ENCODE data around the gene RPL36A.
A peak's percentile ranks its signal among the peaks of the same experiment; 100 is the strongest.

Gene RPL36A

GRCh38 chrX:101385026-101385684 is 5.7 kb upstream of the RPL36A start:
- no peak for TF ChIP-seq CTCF (IDR thresholded peaks at IDR 0.05; ENCODE audit: insufficient read depth, low read length, poor library complexity, severe bottlenecking)
- no peak for TF ChIP-seq EZH2phosphoT487 (conservative IDR thresholded peaks at IDR 0.05; ENCODE audit: low read length)
- peak overlapping the region; percentile 79 for H3K4me2 ChIP-seq (ENCODE audit: low read depth, low read length, poor library complexity, severe bottlenecking)

GRCh38 chrX:101385795-101386541 is 4.8 kb upstream of the RPL36A start, which contains the start of gene BTK:
BTK (minus strand) TSS chrX:101386191; CDS start chrX:101375284, 10,907 bp downstream.
- H4K20me1 ChIP-seq (ENCODE audit: low read depth, low read length): no peaks in the 10 kb centered on the region
- peak within 1 kb of the TSS; percentile 29 for H2AFZ ChIP-seq (ENCODE audit: low read depth, low read length, severe bottlenecking)
- H3K27me3 ChIP-seq (ENCODE audit: low read length): no peaks in the 10 kb centered on the region
- peaks cover 11% of the 10 kb centered on the region; the same call in 1 of the 2 replicates for H3F3A ChIP-seq (ENCODE audit: insufficient read depth)
- H3K79me2 ChIP-seq (ENCODE audit: insufficient read depth, low read length): peaks cover 40% of the 10 kb centered on the region
- H3K9ac ChIP-seq (ENCODE audit: low read length): peak within 1 kb of the TSS; percentile 84
- no peaks in the 10 kb centered on the region for H3K36me3 ChIP-seq (ENCODE audit: low read length)
- TF ChIP-seq CTCF (IDR thresholded peaks at IDR 0.05; ENCODE audit: insufficient read depth, low read length, poor library complexity, severe bottlenecking) (no peak), EZH2phosphoT487 (conservative IDR thresholded peaks at IDR 0.05; ENCODE audit: low read length) (no peak)
- no peaks in the 10 kb centered on the region for H3K9me2 ChIP-seq (replicated peaks; ENCODE audit: insufficient read depth, low read length)
- peak within 1 kb of the TSS; percentile 66 for H3K4me3 ChIP-seq (ENCODE audit: insufficient read depth, low read length, poor library complexity, severe bottlenecking)
- H3K9me3 ChIP-seq (ENCODE audit: insufficient read depth, low read length): no peaks in the 10 kb centered on the region
- H3K27ac ChIP-seq (ENCODE audit: low read depth, low read length): peak within 1 kb of the TSS; percentile 82
- peak within 1 kb of the TSS; percentile 79 for H3K4me2 ChIP-seq (ENCODE audit: low read depth, low read length, poor library complexity, severe bottlenecking)

More at GRCh38 chrX:101385026-101385684, 5.7 kb upstream of the RPL36A start:
- Histone ChIP-seq H3K9me2 (replicated peaks; ENCODE audit: insufficient read depth, low read length) (no peaks in the 10 kb centered on the region), H3K27ac (ENCODE audit: low read depth, low read length) (peak overlapping the region; percentile 82), H3K9ac (ENCODE audit: low read length) (peak overlapping the region; percentile 84), H3K36me3 (ENCODE audit: low read length) (no peaks in the 10 kb centered on the region), H3K9me3 (ENCODE audit: insufficient read depth, low read length) (no peaks in the 10 kb centered on the region), H2AFZ (ENCODE audit: low read depth, low read length, severe bottlenecking) (peak overlapping the region; percentile 29), H3K79me2 (ENCODE audit: insufficient read depth, low read length) (peaks cover 43% of the 10 kb centered on the region), H4K20me1 (ENCODE audit: low read depth, low read length) (no peaks in the 10 kb centered on the region), H3F3A (ENCODE audit: insufficient read depth) (peaks cover 10% of the 10 kb centered on the region; the same call in 1 of the 2 replicates), H3K27me3 (ENCODE audit: low read length) (no peaks in the 10 kb centered on the region), H3K4me3 (ENCODE audit: insufficient read depth, low read length, poor library complexity, severe bottlenecking) (peak overlapping the region; percentile 66)

- Histone ChIP-seq H2AFZ (ENCODE audit: low read depth, low read length, severe bottlenecking) (no peak overlapping the region), H3F3A (ENCODE audit: insufficient read depth) (peaks cover 17% of the 10 kb centered on the region; the same call in 1 of the 2 replicates), H3K27me3 (ENCODE audit: low read length) (no peaks in the 10 kb centered on the region), H4K20me1 (ENCODE audit: low read depth, low read length) (no peaks in the 10 kb centered on the region), H3K36me3 (ENCODE audit: low read length) (peaks cover under 1% of the 10 kb centered on the region), H3K9me3 (ENCODE audit: insufficient read depth, low read length) (no peaks in the 10 kb centered on the region), H3K79me2 (ENCODE audit: insufficient read depth, low read length) (peaks cover 42% of the 10 kb centered on the region), H3K4me3 (ENCODE audit: insufficient read depth, low read length, poor library complexity, severe bottlenecking) (peak overlapping the region; percentile 66), H3K9ac (ENCODE audit: low read length) (peak overlapping the region; percentile 84), H3K9me2 (replicated peaks; ENCODE audit: insufficient read depth, low read length) (no peaks in the 10 kb centered on the region), H3K4me2 (ENCODE audit: low read depth, low read length, poor library complexity, severe bottlenecking) (peak overlapping the region; percentile 79), H3K27ac (ENCODE audit: low read depth, low read length) (peak overlapping the region; percentile 82)
- TF ChIP-seq EZH2phosphoT487 (conservative IDR thresholded peaks at IDR 0.05; ENCODE audit: low read length): no peak
- TF ChIP-seq CTCF (IDR thresholded peaks at IDR 0.05; ENCODE audit: insufficient read depth, low read length, poor library complexity, severe bottlenecking): no peak
Measured at GRCh38 chrX:101386542-101386885, 4.3 kb upstream of the RPL36A start.
